K562 (cell line): ENCODE data around the gene CNTF. TPM values are rescaled to one million over a fixed set of nuclear protein-coding genes. Genes with fewer than 3 reads are reported as not detected.

Experiments used
- ADNP ChIP-seq: fragments of 200-800 bp; sonication (Bioruptor generic); IDR thresholded peaks from 2 replicates; pipeline ENCODE4 v1.6.1; 2016; ENCODE audit warnings: missing genetic modification characterization, missing compliant biosample characterization
- BCL6 ChIP-seq: fragments of 250-450 bp; sonication (Bioruptor Pico); IDR thresholded peaks from 2 replicates; pipeline ENCODE4 v1.4.0; 2020
- BRCA1 ChIP-seq, 2 experiments: fragments of 450-650 bp in 1 of 2; sonication (generic) in 1 of 2; formaldehyde crosslinking in 1 of 2; IDR thresholded peaks; 2 replicates each; pipeline versions ENCODE4 v1.5.0 to v1.6.1; 2017 to 2020; ENCODE audit warnings: mild to moderate bottlenecking in 1 of 2, missing genetic modification reagents in 1 of 2
- HSF4 ChIP-seq: fragments of 250-450 bp; sonication (Bioruptor Pico); IDR thresholded peaks from 2 replicates; pipeline ENCODE4 v2.1.2; 2022; ENCODE audit warnings: mild to moderate bottlenecking, moderate library complexity, borderline replicate concordance
- MEIS2 ChIP-seq: fragments of 450-650 bp; IDR thresholded peaks from 2 replicates; pipeline ENCODE4 v1.6.1; 2014; ENCODE audit warnings: mild to moderate bottlenecking; ENCODE audit not compliant: partially characterized antibody
- PHF21A ChIP-seq: fragments of 450-650 bp; IDR thresholded peaks from 2 replicates; pipeline ENCODE4 v1.6.1; 2017; ENCODE audit warnings: low read depth, borderline replicate concordance
- POLR2A ChIP-seq: fragments of 450-650 bp; conservative IDR thresholded peaks from 2 replicates; pipeline ENCODE4 v1.6.1; 2016
- PTRF ChIP-seq: fragments of 450-650 bp; IDR thresholded peaks from 2 replicates; pipeline ENCODE4 v1.6.1; 2016; ENCODE audit warnings: mild to moderate bottlenecking, missing genetic modification characterization, missing compliant biosample characterization
- RAD21 ChIP-seq, 2 experiments: fragments of 250-450 bp in 1 of 2; fragments of 450-650 bp in 1 of 2; sonication (Bioruptor Pico) in 1 of 2; formaldehyde crosslinking in 1 of 2; IDR thresholded peaks in 1 of 2; conservative IDR thresholded peaks in 1 of 2; 2 replicates each; pipeline versions ENCODE4 v1.4.0 to v1.8.0; 2020 to 2022; ENCODE audit warnings: mild to moderate bottlenecking in 2 of 2, moderate library complexity in 1 of 2
- RFX1 ChIP-seq: fragments of 450-650 bp; IDR thresholded peaks from 2 replicates; pipeline ENCODE4 v1.6.1; 2016; ENCODE audit warnings: mild to moderate bottlenecking, moderate library complexity
- SMARCB1 ChIP-seq: IDR thresholded peaks from 2 replicates; pipeline ENCODE4 v1.6.1; 2011; ENCODE audit warnings: improper control_type of control experiment, low read depth; ENCODE audit not compliant: insufficient read length
- SMARCE1 ChIP-seq: fragments of 450-650 bp; IDR thresholded peaks from 2 replicates; pipeline ENCODE4 v1.7.1; 2016; ENCODE audit warnings: mild to moderate bottlenecking
- SRSF3 ChIP-seq: fragments of 200-400 bp; formaldehyde crosslinking; IDR thresholded peaks from 2 replicates; pipeline ENCODE4 v1.6.1; 2016; ENCODE audit warnings: mild to moderate bottlenecking, low read length, moderate library complexity; ENCODE audit not compliant: insufficient read depth
- ZBTB1 ChIP-seq: sonication (generic); formaldehyde crosslinking; IDR thresholded peaks from 2 replicates; pipeline ENCODE4 v1.8.1; 2023; ENCODE audit warnings: missing genetic modification reagents, low read depth, mild to moderate bottlenecking, borderline replicate concordance
- ZC3H11A ChIP-seq: IDR thresholded peaks from 2 replicates; pipeline ENCODE4 v1.6.1; 2012; ENCODE audit warnings: low read depth, low read length, improper control_type of control experiment
- ZNF140 ChIP-seq: fragments of 250-450 bp; sonication (Bioruptor Pico); IDR thresholded peaks from 2 replicates; pipeline ENCODE4 v1.8.0; 2021; ENCODE audit warnings: moderate library complexity, mild to moderate bottlenecking, inconsistent platforms
- ZNF311 ChIP-seq: fragments of 250-450 bp; sonication (Bioruptor Pico); IDR thresholded peaks from 2 replicates; pipeline ENCODE4 v1.4.0; 2020; ENCODE audit warnings: mild to moderate bottlenecking, moderate library complexity
- ZNF561 ChIP-seq: fragments of 450-650 bp; formaldehyde crosslinking; conservative IDR thresholded peaks from 2 replicates; pipeline ENCODE4 v1.4.0; 2020; ENCODE audit warnings: mild to moderate bottlenecking, moderate library complexity
- polyA plus RNA-seq, 8 experiments: library from polyadenylated mRNA; depleted of rRNA in 4 of 8; stranded (reverse) in 5 of 8; unstranded in 3 of 8; fragments of >200 nt; fragmentation: Nextera tagmentation in 2 of 8; fragmentation: Illumina TruSeq in 1 of 8; extraction: Ambion mirVana in 2 of 8; extraction: Trizol in 1 of 8; gene quantifications; 2 replicates each; pipeline versions ENCODE4 v1.2.1 to v1.2.3, GENCODE V29; 2011 to 2014; ENCODE audit warnings: inconsistent platforms in 1 of 8, missing spikeins in 1 of 8
- total RNA-seq, 7 experiments: library from RNA; depleted of rRNA in 6 of 7; stranded (reverse); fragments of >200 nt in 6 of 7; fragmentation: Illumina TruSeq in 2 of 7; extraction: Trizol in 2 of 7; gene quantifications; 2 replicates each; pipeline versions ENCODE4 v1.2.1 to v1.2.3, GENCODE V29; 2011 to 2021; ENCODE audit warnings: low replicate concordance in 1 of 7
- TF ChIP-seq, protein P1 (sequence below): fragments of 250-450 bp; sonication (Bioruptor Pico); IDR thresholded peaks from 2 replicates; pipeline ENCODE4 v1.4.0; 2020
- TF ChIP-seq, protein P2 (sequence below), 3 experiments: IDR thresholded peaks in 2 of 3; conservative IDR thresholded peaks in 1 of 3; 2 replicates each; pipeline ENCODE4 v1.5.1; 2011 to 2012; ENCODE audit warnings: low read length in 3 of 3, mild to moderate bottlenecking in 3 of 3, control low read depth in 2 of 3, improper control_type of control experiment in 1 of 3, inconsistent platforms in 1 of 3, low read depth in 1 of 3, mixed read lengths in 1 of 3, moderate library complexity in 1 of 3; ENCODE audit not compliant: insufficient read depth in 2 of 3
- TF ChIP-seq, protein P3 (sequence below): sonication (generic); formaldehyde crosslinking; IDR thresholded peaks from 2 replicates; pipeline ENCODE4 v1.8.0; 2022; ENCODE audit warnings: mild to moderate bottlenecking, low read depth, missing genetic modification reagents

The CNTF gene
- total and polyA plus RNA-seq, 9 of the 15 experiments (the other 6 are each of a cell fraction or from before 2014, with no cell fraction given): 0.17 to 5.0 (median 2.3) TPM

DNA sequence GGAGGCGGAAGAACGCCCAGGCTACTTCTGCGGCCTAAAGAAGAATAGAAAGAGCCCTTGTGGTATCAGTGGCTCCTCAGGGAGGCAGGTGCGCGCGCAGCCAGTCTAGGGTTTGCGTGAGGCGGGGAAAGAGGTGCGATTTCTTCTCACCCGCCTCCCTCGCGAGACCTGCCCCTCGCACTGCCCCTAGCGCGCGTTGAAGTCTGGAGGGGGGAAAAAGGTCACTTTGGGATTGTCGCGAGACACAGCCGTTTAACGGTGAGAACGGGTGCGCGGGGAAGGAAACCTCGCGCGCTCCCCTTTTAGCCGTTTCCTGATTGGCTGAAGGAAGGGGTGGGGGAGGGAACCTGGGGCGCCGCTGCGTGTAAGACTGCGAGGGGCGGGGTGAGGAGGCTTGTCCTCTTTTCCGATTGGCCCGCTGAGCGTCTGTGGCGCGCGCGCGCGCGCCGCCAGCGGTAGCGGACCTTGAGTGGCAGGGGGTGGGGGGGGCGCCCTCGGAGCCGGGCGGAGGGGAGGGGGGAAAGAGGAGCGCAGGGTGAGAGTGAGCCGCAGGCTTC, 43.8 kb upstream of the CNTF start, which contains the start of gene ZFP91 (continued):
- TF ChIP-seq, protein P1, sequence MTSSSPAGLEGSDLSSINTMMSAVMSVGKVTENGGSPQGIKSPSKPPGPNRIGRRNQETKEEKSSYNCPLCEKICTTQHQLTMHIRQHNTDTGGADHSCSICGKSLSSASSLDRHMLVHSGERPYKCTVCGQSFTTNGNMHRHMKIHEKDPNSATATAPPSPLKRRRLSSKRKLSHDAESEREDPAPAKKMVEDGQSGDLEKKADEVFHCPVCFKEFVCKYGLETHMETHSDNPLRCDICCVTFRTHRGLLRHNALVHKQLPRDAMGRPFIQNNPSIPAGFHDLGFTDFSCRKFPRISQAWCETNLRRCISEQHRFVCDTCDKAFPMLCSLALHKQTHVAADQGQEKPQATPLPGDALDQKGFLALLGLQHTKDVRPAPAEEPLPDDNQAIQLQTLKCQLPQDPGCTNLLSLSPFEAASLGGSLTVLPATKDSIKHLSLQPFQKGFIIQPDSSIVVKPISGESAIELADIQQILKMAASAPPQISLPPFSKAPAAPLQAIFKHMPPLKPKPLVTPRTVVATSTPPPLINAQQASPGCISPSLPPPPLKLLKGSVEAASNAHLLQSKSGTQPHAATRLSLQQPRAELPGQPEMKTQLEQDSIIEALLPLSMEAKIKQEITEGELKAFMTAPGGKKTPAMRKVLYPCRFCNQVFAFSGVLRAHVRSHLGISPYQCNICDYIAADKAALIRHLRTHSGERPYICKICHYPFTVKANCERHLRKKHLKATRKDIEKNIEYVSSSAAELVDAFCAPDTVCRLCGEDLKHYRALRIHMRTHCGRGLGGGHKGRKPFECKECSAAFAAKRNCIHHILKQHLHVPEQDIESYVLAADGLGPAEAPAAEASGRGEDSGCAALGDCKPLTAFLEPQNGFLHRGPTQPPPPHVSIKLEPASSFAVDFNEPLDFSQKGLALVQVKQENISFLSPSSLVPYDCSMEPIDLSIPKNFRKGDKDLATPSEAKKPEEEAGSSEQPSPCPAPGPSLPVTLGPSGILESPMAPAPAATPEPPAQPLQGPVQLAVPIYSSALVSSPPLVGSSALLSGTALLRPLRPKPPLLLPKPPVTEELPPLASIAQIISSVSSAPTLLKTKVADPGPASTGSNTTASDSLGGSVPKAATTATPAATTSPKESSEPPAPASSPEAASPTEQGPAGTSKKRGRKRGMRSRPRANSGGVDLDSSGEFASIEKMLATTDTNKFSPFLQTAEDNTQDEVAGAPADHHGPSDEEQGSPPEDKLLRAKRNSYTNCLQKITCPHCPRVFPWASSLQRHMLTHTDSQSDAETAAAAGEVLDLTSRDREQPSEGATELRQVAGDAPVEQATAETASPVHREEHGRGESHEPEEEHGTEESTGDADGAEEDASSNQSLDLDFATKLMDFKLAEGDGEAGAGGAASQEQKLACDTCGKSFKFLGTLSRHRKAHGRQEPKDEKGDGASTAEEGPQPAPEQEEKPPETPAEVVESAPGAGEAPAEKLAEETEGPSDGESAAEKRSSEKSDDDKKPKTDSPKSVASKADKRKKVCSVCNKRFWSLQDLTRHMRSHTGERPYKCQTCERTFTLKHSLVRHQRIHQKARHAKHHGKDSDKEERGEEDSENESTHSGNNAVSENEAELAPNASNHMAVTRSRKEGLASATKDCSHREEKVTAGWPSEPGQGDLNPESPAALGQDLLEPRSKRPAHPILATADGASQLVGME (CRISPR knock-in tag): 0 out of 2 replicates have a peak, but pooled peaks have one; percentile 16
- TF ChIP-seq SRSF3 (0 out of 2 replicates have a peak, but pooled peaks have one; percentile 4), RFX1 (no peak), BRCA1 (IDR thresholded peaks at IDR 0.05) (no peak), BRCA1 (CRISPR knock-in tag; IDR thresholded peaks at IDR 0.05) (no peak), ZC3H11A (no peak), ZNF311 (no peak), ZNF561 (no peak), ADNP (no peak), HSF4 (CRISPR knock-in tag) (no peak), ZBTB1 (no peak), BCL6 (CRISPR knock-in tag) (no peak), SMARCE1 (no peak), ZNF140 (CRISPR knock-in tag) (no peak), PTRF (tag) (no peak), SMARCB1 (no peak), MEIS2 (no peak), POLR2A (peak; percentile 82), PHF21A (no peak), RAD21 (CRISPR knock-in tag; conservative IDR thresholded peaks at IDR 0.05 in 1 of 2, IDR thresholded peaks at IDR 0.05 in 1 of 2) (no peak)
- TF ChIP-seq, protein P2, sequence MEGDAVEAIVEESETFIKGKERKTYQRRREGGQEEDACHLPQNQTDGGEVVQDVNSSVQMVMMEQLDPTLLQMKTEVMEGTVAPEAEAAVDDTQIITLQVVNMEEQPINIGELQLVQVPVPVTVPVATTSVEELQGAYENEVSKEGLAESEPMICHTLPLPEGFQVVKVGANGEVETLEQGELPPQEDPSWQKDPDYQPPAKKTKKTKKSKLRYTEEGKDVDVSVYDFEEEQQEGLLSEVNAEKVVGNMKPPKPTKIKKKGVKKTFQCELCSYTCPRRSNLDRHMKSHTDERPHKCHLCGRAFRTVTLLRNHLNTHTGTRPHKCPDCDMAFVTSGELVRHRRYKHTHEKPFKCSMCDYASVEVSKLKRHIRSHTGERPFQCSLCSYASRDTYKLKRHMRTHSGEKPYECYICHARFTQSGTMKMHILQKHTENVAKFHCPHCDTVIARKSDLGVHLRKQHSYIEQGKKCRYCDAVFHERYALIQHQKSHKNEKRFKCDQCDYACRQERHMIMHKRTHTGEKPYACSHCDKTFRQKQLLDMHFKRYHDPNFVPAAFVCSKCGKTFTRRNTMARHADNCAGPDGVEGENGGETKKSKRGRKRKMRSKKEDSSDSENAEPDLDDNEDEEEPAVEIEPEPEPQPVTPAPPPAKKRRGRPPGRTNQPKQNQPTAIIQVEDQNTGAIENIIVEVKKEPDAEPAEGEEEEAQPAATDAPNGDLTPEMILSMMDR (IDR thresholded peaks at IDR 0.05 in 2 of 3, conservative IDR thresholded peaks at IDR 0.05 in 1 of 3; ENCODE audit: insufficient read depth in 2 of 3, low read depth in 1 of 3, low read length in 3 of 3): peak in 1 of 3 experiments; percentile 14; a peak in 2 of 6 replicates
- TF ChIP-seq, protein P3, sequence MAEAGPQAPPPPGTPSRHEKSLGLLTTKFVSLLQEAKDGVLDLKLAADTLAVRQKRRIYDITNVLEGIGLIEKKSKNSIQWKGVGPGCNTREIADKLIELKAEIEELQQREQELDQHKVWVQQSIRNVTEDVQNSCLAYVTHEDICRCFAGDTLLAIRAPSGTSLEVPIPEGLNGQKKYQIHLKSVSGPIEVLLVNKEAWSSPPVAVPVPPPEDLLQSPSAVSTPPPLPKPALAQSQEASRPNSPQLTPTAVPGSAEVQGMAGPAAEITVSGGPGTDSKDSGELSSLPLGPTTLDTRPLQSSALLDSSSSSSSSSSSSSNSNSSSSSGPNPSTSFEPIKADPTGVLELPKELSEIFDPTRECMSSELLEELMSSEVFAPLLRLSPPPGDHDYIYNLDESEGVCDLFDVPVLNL: no peak
